GM12878 (cell line): ENCODE measurements around the gene DNASE1L1.

ENCODE experiments used
- ATF2 ChIP-seq: IDR thresholded peaks from 2 replicates; pipeline ENCODE4 v1.6.1; 2012; ENCODE audit warnings: low read length, inconsistent platforms
- POLR2A ChIP-seq: IDR thresholded peaks from 2 replicates; pipeline ENCODE4 v1.6.1; 2011; ENCODE audit warnings: low read depth, mild to moderate bottlenecking, low read length
- SMC3 ChIP-seq: IDR thresholded peaks from 2 replicates; pipeline ENCODE4 v1.6.1; 2011; ENCODE audit warnings: low read length, improper control_type of control experiment, borderline replicate concordance

- TF ChIP-seq SMC3 (no peak), ATF2 (no peak), POLR2A (no peak)
Measured at GRCh38 chrX:154409222-154409871, at the start of gene DNASE1L1.
